GM18505 (cell line): ENCODE results near the gene RDX.
"Not testable (repeated sequence)": the region's sequence is repeated elsewhere in the genome, so short reads cannot be mapped to it uniquely, and the experiment has no call there.

Source experiments
- ATAC-seq: cut with Tn5 transposase; IDR thresholded peaks from one replicate; pipeline ENCODE4 v1.9.1; 2021; ENCODE audit not compliant: unreplicated experiment
- POLR2A ChIP-seq: IDR thresholded peaks from 4 replicates; pipeline ENCODE4 v1.6.1; 2011; ENCODE audit warnings: borderline replicate concordance; ENCODE audit not compliant: insufficient read depth, insufficient read length; ENCODE audit errors: extremely low read depth

RDX gene

DNA sequence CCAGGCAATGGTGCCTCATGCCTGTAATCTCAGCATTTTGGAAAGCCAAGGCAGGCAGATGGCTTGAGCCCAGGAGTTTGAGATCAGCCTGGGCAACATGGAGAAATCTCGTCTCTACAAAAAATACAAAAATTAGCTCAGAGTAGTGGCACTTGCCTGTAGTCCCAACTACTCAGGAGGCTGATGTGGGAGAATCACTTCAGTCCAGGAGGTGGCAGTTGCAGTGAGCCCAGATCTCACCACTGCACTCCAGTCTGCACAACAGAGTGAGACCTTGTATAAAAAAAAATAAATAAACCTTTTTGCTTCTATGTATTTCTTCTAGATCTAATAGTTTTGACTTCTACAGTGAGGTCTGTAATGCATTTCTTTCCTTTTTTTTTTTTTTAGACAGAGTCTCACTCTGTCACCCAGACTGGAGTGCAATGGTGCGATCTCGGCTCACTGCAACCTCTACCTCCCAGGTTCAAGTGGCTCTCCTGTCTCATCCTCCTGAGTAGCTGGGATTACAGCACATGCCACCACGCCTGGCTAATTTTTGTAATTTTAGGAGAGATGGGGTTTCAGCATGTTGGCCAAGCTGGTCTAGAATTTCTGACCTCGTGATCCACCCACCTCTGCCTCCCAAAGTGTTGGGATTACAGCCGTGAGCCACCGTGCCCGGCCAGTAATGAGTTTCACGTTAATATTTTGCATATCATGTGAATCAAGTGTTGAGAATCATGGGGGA is 18.1 kb upstream of the RDX start:
- no peak for TF ChIP-seq POLR2A
- no peak for ATAC-seq

GRCh38 chr11:110312670-110313069 is 16.3 kb upstream of the RDX start:
- no peak for TF ChIP-seq POLR2A
- no peak for ATAC-seq

DNA sequence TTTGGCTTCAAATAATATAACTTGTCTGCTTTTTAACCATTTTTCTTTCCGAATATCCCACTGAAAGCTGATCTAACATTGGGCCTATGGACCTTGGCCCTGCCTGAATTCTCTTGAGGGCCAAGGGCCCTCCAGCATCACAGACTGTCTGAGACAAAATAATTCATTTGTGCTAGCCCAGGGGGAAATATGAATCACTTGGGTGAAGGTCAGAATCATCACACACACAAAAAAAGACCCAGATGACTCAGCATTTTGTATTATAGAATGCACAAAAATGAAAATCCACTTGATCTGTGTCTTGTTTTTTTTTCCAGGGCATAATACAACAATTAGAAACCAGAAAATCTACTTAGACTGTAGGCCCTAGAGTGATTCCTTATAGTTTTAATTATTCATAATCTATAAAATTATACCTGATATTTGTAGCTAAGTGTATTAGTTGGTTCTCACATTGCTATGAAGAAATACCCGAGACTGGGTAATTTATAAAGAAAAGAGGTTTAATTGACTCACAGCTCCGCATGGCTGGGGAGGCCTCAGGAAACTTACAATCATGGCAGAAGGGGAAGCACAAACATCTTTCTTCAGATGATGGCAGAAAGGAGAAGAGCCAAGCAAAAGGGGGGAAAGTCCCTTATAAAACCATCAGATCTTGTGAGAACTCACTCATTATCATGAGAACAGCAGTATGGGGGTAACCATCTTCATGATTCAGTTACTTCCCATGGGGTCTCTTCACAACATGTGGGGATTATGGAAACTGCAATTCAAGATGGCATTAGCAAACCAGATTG is 15.6 kb upstream of the RDX start:
- no peak for ATAC-seq
- no peak for TF ChIP-seq POLR2A

- no peak for ATAC-seq
- TF ChIP-seq POLR2A, result no peak
Measured at GRCh38 chr11:110308071-110308470, 11.7 kb upstream of the RDX start.

GRCh38 chr11:110306019-110306388 is 9.6 kb upstream of the RDX start:
- ATAC-seq, result not testable (repeated sequence)

DNA sequence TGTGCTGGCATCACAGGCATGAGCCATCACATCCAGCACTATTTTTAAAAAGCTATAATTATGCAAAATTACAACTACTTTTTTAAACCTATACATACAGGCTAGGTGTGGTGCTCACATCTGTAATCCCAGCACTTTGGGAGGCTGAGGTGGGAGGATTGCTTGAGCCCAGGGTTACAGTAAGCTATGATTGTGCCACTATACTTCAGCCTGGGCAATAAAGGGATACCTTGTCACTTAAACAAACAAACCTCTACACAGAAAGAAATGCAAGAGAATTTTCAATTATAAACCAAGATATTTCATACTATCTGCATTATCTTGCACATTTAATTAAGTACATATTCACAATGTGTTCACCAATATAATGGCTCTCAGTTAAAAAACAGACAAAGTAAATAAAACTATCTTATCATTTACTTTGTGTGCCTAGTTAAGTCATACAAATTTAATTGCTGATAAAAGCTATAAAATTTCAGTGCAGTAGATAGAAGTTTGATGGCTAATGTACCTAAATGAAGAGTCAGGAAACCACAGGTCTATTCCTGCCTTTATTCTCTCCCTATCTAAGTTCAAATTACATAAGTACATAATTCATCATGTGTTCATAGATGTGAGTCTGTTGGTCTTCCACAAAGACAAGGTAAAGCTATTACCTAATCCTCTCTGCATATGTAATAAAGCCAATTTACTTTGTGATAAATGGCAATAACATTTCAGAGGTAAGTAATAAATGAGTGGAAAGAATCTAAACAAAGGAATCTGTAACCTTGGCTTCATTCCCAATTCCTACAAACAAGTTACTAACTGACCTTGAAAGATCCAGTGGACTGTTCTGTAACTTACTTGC is 9.0 kb upstream of the RDX start:
- no peak for TF ChIP-seq POLR2A
- ATAC-seq, result no peak

DNA sequence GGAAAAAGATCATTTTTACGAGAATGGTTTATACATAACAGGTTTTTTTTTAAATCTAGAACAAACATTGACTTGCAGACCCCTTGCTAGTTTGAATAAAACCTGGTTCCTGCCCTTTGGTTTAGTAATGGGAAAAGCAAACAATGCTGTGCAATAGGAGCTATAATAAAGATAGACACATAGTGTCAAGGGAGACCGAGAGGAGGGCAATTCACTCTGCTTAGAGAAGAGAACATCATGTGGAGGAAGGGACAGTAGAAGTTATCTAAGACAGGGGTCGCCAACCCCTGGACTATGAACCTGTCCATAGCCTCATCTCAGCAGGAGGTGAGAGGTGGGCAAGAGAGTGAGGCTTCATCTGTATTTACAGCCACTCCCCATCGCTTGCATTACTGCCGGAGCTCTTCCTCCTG is 7.0 kb upstream of the RDX start:
- no peak for ATAC-seq
- no peak for TF ChIP-seq POLR2A

- no peak for TF ChIP-seq POLR2A
- ATAC-seq, result no peak
Measured at GRCh38 chr11:110301577-110301976, 5.2 kb upstream of the RDX start.

GRCh38 chr11:110301032-110301431 is 4.6 kb upstream of the RDX start:
- TF ChIP-seq POLR2A, result no peak
- no peak for ATAC-seq

GRCh38 chr11:110299006-110299785 is 2.8 kb upstream of the RDX start:
- no peak for ATAC-seq
- TF ChIP-seq POLR2A, result no peak

GRCh38 chr11:110298301-110298765 is 1.9 kb upstream of the RDX start:
- ATAC-seq, result no peak
- TF ChIP-seq POLR2A, result no peak

DNA sequence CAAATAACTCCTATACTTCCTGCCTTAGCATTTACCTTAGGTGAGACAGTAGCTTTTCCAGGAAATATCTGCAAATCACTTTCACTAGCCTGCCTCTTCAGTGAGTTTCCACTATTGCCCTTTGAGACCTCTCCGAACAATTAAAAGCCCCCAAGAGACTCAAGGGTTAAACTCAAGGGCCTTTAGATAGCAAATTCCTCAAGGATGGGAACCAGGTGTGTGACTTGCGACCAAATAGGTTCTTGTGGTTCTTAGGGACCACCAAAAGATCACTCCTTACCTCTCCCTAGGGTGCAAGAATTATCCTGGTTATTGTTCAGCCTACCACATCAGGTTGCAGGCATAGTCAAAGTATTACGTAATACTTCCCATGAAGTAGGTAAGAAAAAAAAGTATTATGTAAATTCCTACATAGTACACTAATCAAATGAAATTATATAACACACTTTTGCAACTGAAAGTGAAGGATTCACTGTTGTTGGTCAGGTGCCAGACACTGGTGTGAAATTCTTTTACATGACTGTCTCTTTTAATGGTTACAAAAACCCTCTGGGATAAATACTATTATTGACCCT is 1.4 kb upstream of the RDX start:
- no peak for TF ChIP-seq POLR2A
- ATAC-seq, result no peak
